CD4-positive, alpha-beta T cell (primary cell): ENCODE data around the gene UBE2L6. TPM values are rescaled to one million over a fixed set of nuclear protein-coding genes. Genes with fewer than 3 reads are reported as not detected.

Source experiments
- ATAC-seq: fragments of 200-7000 bp; cut with Tn5 transposase; one replicate; pipeline ENCODE4 v1.10.0; 2022; ENCODE audit warnings: mild to moderate bottlenecking; ENCODE audit not compliant: poor library complexity
- CTCF ChIA-PET: fragments of 350-600 bp; sonication (Branson Sonifier 250); formaldehyde crosslinking; loops from one replicate; lab custom pipeline; 2021; ENCODE audit warnings: antibody characterized with exemption, inconsistent platforms; lab: Charles Lee
- POLR2A ChIA-PET: fragments of 350-600 bp; sonication (Branson Sonifier 250); formaldehyde crosslinking; loops from one replicate; lab custom pipeline; 2021; ENCODE audit warnings: antibody characterized with exemption, inconsistent platforms; lab: Charles Lee
- DNase-seq, 14 experiments: peaks; one replicate each; pipeline ENCODE4 v3.0.0-alpha.2; 2013 to 2020; ENCODE audit warnings: mixed read lengths in 2 of 14
- H3K27ac ChIP-seq, 2 donors: one replicate each; pipeline versions ENCODE4 v1.5.1 to v1.7.0; 2013; ENCODE audit warnings: low read length in 2 of 2, low read depth in 1 of 2, mild to moderate bottlenecking in 1 of 2
- H3K27me3 ChIP-seq, 2 experiments: 1 replicate in 1 of 2; 2 replicates in 1 of 2; pipeline versions ENCODE4 v1.6.1 to v1.7.0; 2013; ENCODE audit warnings: low read length in 2 of 2, control low read depth in 1 of 2, mild to moderate bottlenecking in 1 of 2, moderate library complexity in 1 of 2; ENCODE audit not compliant: insufficient read depth in 2 of 2, control insufficient read depth in 1 of 2
- H3K36me3 ChIP-seq: one replicate; pipeline ENCODE4 v1.6.1; 2013; ENCODE audit warnings: low read length, control low read depth; ENCODE audit not compliant: insufficient read depth
- H3K4me1 ChIP-seq: one replicate; pipeline ENCODE4 v1.6.1; 2013; ENCODE audit warnings: low read length, control low read depth; ENCODE audit not compliant: insufficient read depth
- H3K4me3 ChIP-seq: one replicate; pipeline ENCODE4 v1.5.1; 2013; ENCODE audit warnings: mild to moderate bottlenecking, low read length, moderate library complexity
- H3K9me3 ChIP-seq, 2 experiments: 1 replicate in 1 of 2; 2 replicates in 1 of 2; pipeline versions ENCODE4 v1.6.1 to v1.7.0; 2013; ENCODE audit warnings: low read length in 2 of 2, mild to moderate bottlenecking in 2 of 2, control low read depth in 1 of 2, moderate library complexity in 1 of 2; ENCODE audit not compliant: control insufficient read depth in 1 of 2, insufficient read depth in 1 of 2
- H3K27ac Mint-ChIP-seq: one replicate; pipeline ENCODE4 v1.8.0; 2020; ENCODE audit warnings: mixed read lengths
- H3K27me3 Mint-ChIP-seq: one replicate; pipeline ENCODE4 v1.8.0; 2021; ENCODE audit warnings: mixed read lengths
- H3K36me3 Mint-ChIP-seq: one replicate; pipeline ENCODE4 v1.8.0; 2021; ENCODE audit warnings: low read depth, mixed read lengths
- H3K4me1 Mint-ChIP-seq: one replicate; pipeline ENCODE4 v1.8.0; 2021; ENCODE audit warnings: low read depth, mixed read lengths
- H3K4me3 Mint-ChIP-seq: one replicate; pipeline ENCODE4 v1.8.0; 2020; ENCODE audit warnings: mild to moderate bottlenecking, mixed read lengths
- H3K9me3 Mint-ChIP-seq: one replicate; pipeline ENCODE4 v1.8.0; 2020; ENCODE audit warnings: mixed read lengths
- CTCF ChIP-seq: fragments of 200-600 bp; IDR thresholded peaks from one replicate; pipeline ENCODE4 v1.8.0; 2022; ENCODE audit warnings: antibody characterized with exemption, mild to moderate bottlenecking
- intact Hi-C, 2 experiments: fragments of 100-400 bp; cut with DNase I in 1 of 2; cut with micrococcal nuclease in 1 of 2; formaldehyde crosslinking; loops; one replicate each; pipeline versions ENCODE4 v1.15.1 to v1.9.0; 2023 to 2025; cut with DNase I, micrococcal nuclease
- total RNA-seq, 174 experiments: library from RNA in 2 of 174; stranded (reverse) in 2 of 174; gene quantifications; one replicate each; pipeline ENCODE4 v1.2.3 and lab custom pipeline; 2021 to 2026

UBE2L6 gene
- total RNA-seq, 2 experiments from 2014 or later: 35.0 to 36.2 TPM

DNA sequence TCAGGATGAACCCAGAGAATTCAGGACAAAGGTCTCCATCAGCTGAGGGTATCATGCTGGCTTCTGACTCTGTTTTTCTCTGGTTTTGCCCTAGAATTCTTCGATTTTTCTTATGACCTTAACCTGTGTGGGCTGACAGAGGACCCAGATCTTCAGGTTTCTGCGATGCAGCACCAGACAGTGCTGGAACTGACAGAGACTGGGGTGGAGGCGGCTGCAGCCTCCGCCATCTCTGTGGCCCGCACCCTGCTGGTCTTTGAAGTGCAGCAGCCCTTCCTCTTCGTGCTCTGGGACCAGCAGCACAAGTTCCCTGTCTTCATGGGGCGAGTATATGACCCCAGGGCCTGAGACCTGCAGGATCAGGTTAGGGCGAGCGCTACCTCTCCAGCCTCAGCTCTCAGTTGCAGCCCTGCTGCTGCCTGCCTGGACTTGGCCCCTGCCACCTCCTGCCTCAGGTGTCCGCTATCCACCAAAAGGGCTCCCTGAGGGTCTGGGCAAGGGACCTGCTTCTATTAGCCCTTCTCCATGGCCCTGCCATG is 46.8 kb upstream of the UBE2L6 start:
- peaks cover 0 to 7% of the 10 kb centered on the region in 2 experiments for H3K9me3 ChIP-seq
- no peak overlapping the region for H3K27ac ChIP-seq
- H3K4me1 ChIP-seq: no peaks in the 10 kb centered on the region
- H3K4me3 ChIP-seq: no peak overlapping the region
- intact Hi-C loops: no loop called here
- CTCF ChIA-PET: no interaction called here
- no peaks in the 10 kb centered on the region for H3K36me3 ChIP-seq
- peaks cover 4 to 5% of the 10 kb centered on the region in 2 experiments for H3K27me3 ChIP-seq
- no peaks in the 10 kb centered on the region for H3K4me1 Mint-ChIP-seq
- no peak overlapping the region for H3K4me3 Mint-ChIP-seq
- no peaks in the 10 kb centered on the region for H3K36me3 Mint-ChIP-seq
- DNase-seq (no peak), ATAC-seq (no peak)
- no peaks in the 10 kb centered on the region for H3K9me3 Mint-ChIP-seq
- H3K27ac Mint-ChIP-seq: no peak overlapping the region
- POLR2A ChIA-PET: no interaction called here
- H3K27me3 Mint-ChIP-seq: peaks cover 10% of the 10 kb centered on the region
- TF ChIP-seq CTCF: no peak

DNA sequence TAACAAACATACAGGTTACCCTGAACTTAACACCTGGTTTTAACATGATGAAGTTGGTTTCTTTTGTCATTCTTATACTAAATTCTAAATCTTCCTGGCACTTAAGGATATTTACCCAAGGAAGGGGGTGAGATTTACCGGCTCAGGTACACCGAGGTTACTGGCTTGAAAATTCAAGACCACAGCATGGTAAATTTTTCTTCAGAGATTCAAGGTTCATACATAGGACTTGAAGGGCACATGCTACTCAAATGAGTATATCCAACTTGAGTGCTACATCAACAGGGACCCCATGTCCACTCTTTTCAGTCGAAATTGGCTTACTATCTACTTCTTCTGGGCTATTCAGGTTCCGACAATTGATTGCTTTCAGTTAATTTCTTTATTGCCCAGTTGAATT is 42.7 kb upstream of the UBE2L6 start:
- H3K9me3 ChIP-seq: no peaks in the 10 kb centered on the region
- peaks cover 4 to 5% of the 10 kb centered on the region in 2 experiments for H3K27me3 ChIP-seq
- H3K4me3 ChIP-seq: no peak overlapping the region
- no peak overlapping the region for H3K4me3 Mint-ChIP-seq
- no peaks in the 10 kb centered on the region for H3K9me3 Mint-ChIP-seq
- ChIA-PET POLR2A (no interaction called here), CTCF (no interaction called here)
- no peak for TF ChIP-seq CTCF
- no peak for ATAC-seq
- H3K27me3 Mint-ChIP-seq: peaks cover 9% of the 10 kb centered on the region
- no peak for DNase-seq
- no peaks in the 10 kb centered on the region for H3K36me3 ChIP-seq
- intact Hi-C loops: no loop called here
- H3K27ac ChIP-seq: no peak overlapping the region
- no peaks in the 10 kb centered on the region for H3K4me1 Mint-ChIP-seq
- H3K27ac Mint-ChIP-seq: no peak overlapping the region
- H3K4me1 ChIP-seq: no peaks in the 10 kb centered on the region
- no peaks in the 10 kb centered on the region for H3K36me3 Mint-ChIP-seq

DNA sequence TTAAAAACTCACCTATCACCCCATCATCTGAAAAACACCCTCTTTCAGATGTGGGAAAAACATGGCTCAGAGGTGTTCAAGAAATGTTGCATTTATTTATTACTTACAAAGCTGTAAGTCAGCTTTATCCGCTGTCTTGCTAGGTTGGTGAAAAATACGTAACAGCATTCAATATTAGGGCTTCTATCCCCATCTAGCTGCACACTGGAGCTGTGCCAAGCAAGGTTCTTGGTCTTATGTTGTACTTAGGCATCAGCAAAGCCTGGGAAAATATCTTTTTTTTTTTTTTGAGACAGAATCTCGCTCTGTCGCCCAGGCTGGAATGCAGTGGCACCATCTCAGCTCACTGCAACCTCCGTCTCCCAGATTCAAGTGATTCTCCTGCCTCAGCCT is 37.6 kb upstream of the UBE2L6 start:
- ATAC-seq (no peak), DNase-seq (no peak)
- no peak overlapping the region for H3K4me3 ChIP-seq
- H3K27me3 ChIP-seq: peaks cover 0 to 5% of the 10 kb centered on the region in 2 experiments
- Mint-ChIP-seq H3K27me3 (peaks cover 10% of the 10 kb centered on the region), H3K4me1 (no peaks in the 10 kb centered on the region), H3K9me3 (no peaks in the 10 kb centered on the region), H3K36me3 (no peaks in the 10 kb centered on the region), H3K27ac (no peak overlapping the region), H3K4me3 (no peak overlapping the region)
- no peaks in the 10 kb centered on the region for H3K36me3 ChIP-seq
- ChIA-PET POLR2A (interaction anchor here (0.6 kb wide), 1 partner anchor 14 kb away, joined by 4 read pairs; no protein-coding TSS in a partner anchor), CTCF (no interaction called here)
- TF ChIP-seq CTCF: no peak
- H3K9me3 ChIP-seq: no peaks in the 10 kb centered on the region
- intact Hi-C loops: no loop called here
- H3K4me1 ChIP-seq: peaks cover 3% of the 10 kb centered on the region
- no peak overlapping the region for H3K27ac ChIP-seq
